Activated T-cell treated with anti-CD3 and anti-CD28 coated beads, Interleukin-2, amount 50 U/mL, for 24 hours (primary cell): ENCODE data around the gene NEU2.

Source experiments
- DNase-seq: peaks from one replicate; pipeline ENCODE4 v3.0.0-alpha.2; 2020
- H3K27ac Mint-ChIP-seq: 2 replicates; pipeline ENCODE4 v1.8.0; 2020; ENCODE audit warnings: mild to moderate bottlenecking, mixed read lengths
- H3K27me3 Mint-ChIP-seq: 2 replicates; pipeline ENCODE4 v1.8.0; 2020; ENCODE audit warnings: mixed read lengths
- H3K36me3 Mint-ChIP-seq: 2 replicates; pipeline ENCODE4 v1.8.0; 2020; ENCODE audit warnings: low read depth, mixed read lengths
- H3K4me1 Mint-ChIP-seq: 2 replicates; pipeline ENCODE4 v1.8.0; 2020; ENCODE audit warnings: low read depth, mixed read lengths
- H3K4me3 Mint-ChIP-seq: 2 replicates; pipeline ENCODE4 v1.8.0; 2020; ENCODE audit warnings: mild to moderate bottlenecking, moderate library complexity, mixed read lengths
- H3K9me3 Mint-ChIP-seq: 2 replicates; pipeline ENCODE4 v1.8.0; 2020; ENCODE audit warnings: mixed read lengths

Gene NEU2

DNA sequence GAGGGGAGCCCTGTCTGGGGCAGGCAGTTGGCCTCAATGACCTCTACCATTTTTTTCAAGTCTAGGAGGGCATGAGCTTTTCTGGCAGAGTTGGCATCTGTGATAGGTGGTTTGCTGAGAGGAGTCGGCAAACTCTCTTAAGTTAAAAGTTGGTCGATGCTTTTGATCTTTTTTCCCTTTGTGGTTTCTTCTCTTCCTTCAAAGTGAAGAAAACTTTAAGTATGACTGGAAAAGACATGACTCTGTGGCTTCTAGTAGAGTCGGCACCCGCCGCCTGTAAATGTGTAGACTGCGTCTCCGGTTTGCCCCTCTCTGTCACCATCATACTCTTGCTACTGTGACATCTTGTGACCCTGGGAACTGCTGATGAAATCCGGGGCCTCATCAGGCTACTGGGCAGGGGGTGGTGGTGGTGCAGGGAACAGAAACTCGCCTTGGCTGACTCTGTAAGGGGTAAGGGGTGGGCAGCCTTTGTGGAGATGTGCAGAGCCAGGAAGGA, 48.8 kb downstream of the NEU2 start:
- H3K27ac Mint-ChIP-seq, result peak overlapping the region; percentile 90

GRCh38 chr2:233081731-233082221, 49.3 kb downstream of the NEU2 start:
- Mint-ChIP-seq H3K27me3 (no peaks in the 10 kb centered on the region), H3K9me3 (no peaks in the 10 kb centered on the region), H3K27ac (peak overlapping the region; percentile 90), H3K36me3 (peaks cover 73% of the 10 kb centered on the region), H3K4me3 (peak overlapping the region; percentile 66), H3K4me1 (peaks cover 88% of the 10 kb centered on the region)
- no peak for DNase-seq

More for the DNA sequence above, 48.8 kb downstream of the NEU2 start:
- Mint-ChIP-seq H3K9me3 (no peaks in the 10 kb centered on the region), H3K27me3 (no peaks in the 10 kb centered on the region), H3K4me3 (peak overlapping the region; percentile 66), H3K36me3 (peaks cover 70% of the 10 kb centered on the region), H3K4me1 (peaks cover 83% of the 10 kb centered on the region)
- peak; percentile 67 for DNase-seq

GRCh38 chr2:233082222-233082930, 49.9 kb downstream of the NEU2 start:
- Mint-ChIP-seq H3K27me3 (no peaks in the 10 kb centered on the region), H3K9me3 (no peaks in the 10 kb centered on the region), H3K4me1 (peaks cover 91% of the 10 kb centered on the region), H3K27ac (peak overlapping the region; percentile 90), H3K4me3 (peak overlapping the region; percentile 66), H3K36me3 (peaks cover 72% of the 10 kb centered on the region)
- peak; percentile 45 for DNase-seq

- peak overlapping the region; percentile 66 for H3K4me3 Mint-ChIP-seq
- H3K27me3 Mint-ChIP-seq, result no peaks in the 10 kb centered on the region
- no peaks in the 10 kb centered on the region for H3K9me3 Mint-ChIP-seq
- H3K36me3 Mint-ChIP-seq, result peaks cover 78% of the 10 kb centered on the region
- peak; percentile 31 for DNase-seq
- peaks cover 89% of the 10 kb centered on the region for H3K4me1 Mint-ChIP-seq
- peak overlapping the region; percentile 90 for H3K27ac Mint-ChIP-seq
Measured at GRCh38 chr2:233082931-233083755, 50.7 kb downstream of the NEU2 start.

GRCh38 chr2:233083782-233084181, 51.3 kb downstream of the NEU2 start:
- Mint-ChIP-seq H3K9me3 (no peaks in the 10 kb centered on the region), H3K27me3 (no peaks in the 10 kb centered on the region), H3K27ac (peak overlapping the region; percentile 90), H3K4me3 (peak overlapping the region; percentile 65), H3K4me1 (peaks cover 91% of the 10 kb centered on the region), H3K36me3 (peaks cover 85% of the 10 kb centered on the region)
- no peak for DNase-seq

GRCh38 chr2:233084488-233084887, 52.0 kb downstream of the NEU2 start:
- peak overlapping the region; percentile 65 for H3K4me3 Mint-ChIP-seq
- peaks cover 85% of the 10 kb centered on the region for H3K4me1 Mint-ChIP-seq

More at GRCh38 chr2:233084488-233084887, 52.0 kb downstream of the NEU2 start:
- Mint-ChIP-seq H3K27me3 (no peaks in the 10 kb centered on the region), H3K36me3 (peaks cover 85% of the 10 kb centered on the region), H3K9me3 (no peaks in the 10 kb centered on the region), H3K27ac (peak overlapping the region; percentile 90)
- DNase-seq, result peak; percentile 55
